GM04504 (cell line): Measurements from ENCODE around the gene SPEF1.

Experiments used
- DNase-seq: peaks from one replicate; pipeline ENCODE4 v3.0.0-alpha.2; 2012; ENCODE audit warnings: low read depth

SPEF1 gene

DNA sequence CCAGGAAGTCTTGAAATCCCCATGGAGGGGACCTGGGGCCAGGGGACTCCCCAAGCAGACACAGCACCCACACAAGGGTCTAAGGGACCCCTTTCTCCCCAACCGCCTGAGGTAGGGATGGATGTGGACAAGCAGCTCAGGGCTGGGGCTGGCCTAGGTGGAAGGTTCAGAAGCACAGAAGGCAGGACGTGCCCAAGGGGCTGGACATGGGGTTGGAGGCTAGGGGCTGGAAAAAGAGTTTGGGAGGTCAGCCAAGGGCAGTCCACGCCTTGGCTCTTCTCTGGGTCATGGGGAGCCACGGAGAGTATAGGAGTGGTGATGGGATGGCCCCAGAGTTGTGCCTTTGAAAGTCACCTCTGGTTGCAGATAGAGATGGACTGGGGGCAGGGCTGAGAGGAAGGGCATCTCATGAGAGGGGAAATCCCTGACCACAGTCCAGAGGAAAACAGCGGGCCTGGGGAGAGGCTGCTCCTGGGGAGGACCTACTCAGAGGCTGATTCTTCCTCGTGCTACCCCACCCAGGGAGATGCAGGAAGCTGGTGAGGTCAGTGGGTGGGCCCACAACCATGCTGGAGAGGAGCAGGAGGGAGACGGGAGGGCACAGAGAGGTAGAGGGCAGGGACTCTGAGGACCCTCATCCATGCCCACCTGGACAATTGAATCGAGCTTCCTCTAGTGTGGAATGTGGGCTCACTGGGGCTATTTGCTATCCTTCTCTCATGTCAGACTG lies 51.3 kb downstream of the SPEF1 start:
- DNase-seq = no peak

DNA sequence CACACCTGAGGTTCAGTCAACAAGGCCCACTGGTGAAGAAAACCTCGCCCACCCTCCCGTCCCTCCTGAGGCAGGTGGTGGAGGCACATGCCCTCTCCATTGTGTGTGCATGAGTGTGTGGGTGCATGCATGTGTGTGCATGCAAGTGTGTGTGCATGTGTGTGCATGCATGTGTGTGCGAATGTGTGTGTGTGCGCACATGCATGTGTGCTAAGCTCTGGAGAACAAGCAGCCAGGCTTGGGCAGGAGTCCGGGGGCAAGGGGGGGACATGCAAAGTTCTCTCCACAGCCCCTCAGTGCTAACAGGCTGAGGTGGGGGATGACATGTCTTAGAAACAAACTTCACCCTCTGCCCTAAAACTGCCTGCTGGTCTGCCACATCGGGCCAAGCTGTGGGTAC lies 51.9 kb downstream of the SPEF1 start:
- DNase-seq = no peak

DNA sequence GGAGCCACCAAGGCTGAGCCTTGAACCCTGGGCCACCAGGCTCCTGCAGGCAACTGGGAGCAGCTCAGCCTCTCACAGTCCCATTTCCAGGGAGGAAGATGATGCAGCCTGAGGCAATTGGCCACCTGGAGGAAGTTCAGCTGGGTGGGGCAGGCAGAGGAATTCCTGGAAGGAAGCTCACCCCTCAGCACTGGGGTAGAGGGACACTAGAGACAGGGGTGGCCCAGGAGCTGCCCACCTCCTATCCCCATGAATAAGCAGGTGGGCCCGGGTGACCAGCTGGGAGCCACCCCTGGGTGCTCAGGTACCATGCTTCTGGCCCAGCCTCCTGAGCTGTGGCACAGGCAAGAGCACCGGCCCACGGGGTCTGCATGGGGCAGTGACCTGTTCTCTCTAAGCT lies 52.4 kb downstream of the SPEF1 start:
- DNase-seq = no peak

DNA sequence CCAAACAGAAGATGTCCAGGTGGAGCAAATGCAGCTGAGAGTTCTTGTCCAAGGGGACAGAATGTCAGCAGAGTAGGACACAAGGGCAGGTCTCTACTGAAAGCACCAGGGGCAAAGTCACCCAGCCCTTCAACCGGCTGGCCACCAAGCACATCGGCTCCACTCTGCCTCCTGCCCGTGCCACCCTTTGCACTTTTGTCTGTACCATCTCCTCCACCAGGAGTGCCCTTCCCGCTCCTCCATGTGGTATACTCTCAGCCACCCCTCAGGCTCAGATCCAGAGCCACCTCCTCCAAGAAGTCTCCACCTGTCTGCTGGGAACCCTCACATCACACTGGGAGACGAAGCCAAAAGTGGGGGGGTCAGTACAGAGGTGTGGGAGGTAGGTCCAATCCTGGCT lies 52.9 kb downstream of the SPEF1 start:
- no peak for DNase-seq
